ENCODE results near the gene PCAT6. TPM values are rescaled to one million over a fixed set of nuclear protein-coding genes. Genes with fewer than 3 reads are reported as not detected.

PCAT6 gene
- total and polyA plus RNA-seq, 2 of the 8 experiments (the other 6 are each of a cell fraction or from before 2014, with no cell fraction given): 4.6 to 14.7 TPM

DNA sequence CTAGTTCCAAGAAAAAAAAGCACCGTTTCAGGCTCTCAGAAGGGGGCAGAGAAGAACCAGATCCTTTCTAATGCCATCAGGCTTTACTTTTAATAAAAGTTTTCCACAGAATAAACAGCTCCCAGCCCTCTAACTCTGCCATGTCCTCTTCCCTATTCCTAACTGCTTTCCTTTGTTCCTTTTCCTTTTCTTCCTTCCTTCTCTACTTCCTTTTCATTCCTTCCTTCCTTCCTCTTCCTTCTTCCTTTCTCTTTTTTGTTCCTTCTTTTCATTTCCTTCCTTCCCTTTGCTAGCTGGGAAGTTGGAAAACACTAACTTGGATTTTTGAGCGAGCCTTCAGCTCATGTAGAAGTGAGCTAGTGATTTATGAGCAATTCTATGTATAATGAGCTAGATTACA is 48.7 kb upstream of the PCAT6 start (continued):
- TF ChIP-seq CHD7 (IDR thresholded peaks at IDR 0.05; ENCODE audit: insufficient replicate concordance, low read length) (no peak), POLR2A (IDR thresholded peaks at IDR 0.05; ENCODE audit: control extremely low read depth in 1 of 2, low read depth in 2 of 2, low read length in 2 of 2) (no peak), CTBP2 (IDR thresholded peaks at IDR 0.05; ENCODE audit: borderline replicate concordance, insufficient read depth, insufficient read length, low read length) (no peak), BRCA1 (IDR thresholded peaks at IDR 0.05; ENCODE audit: low read depth, low read length) (no peak), NANOG (IDR thresholded peaks at IDR 0.05; ENCODE audit: insufficient read depth, low read depth, low read length, poor library complexity, severe bottlenecking) (no peak), SIRT6 (IDR thresholded peaks at IDR 0.05; ENCODE audit: low read length) (no peak), SRF (IDR thresholded peaks at IDR 0.05; ENCODE audit: low read depth, low read length) (no peak), HDAC2 (IDR thresholded peaks at IDR 0.05; ENCODE audit: borderline replicate concordance in 1 of 2, low read depth in 2 of 2, low read length in 2 of 2) (no peak), EZH2 (IDR thresholded peaks at IDR 0.05; ENCODE audit: low read depth, low read length, severe bottlenecking) (no peak), SP2 (IDR thresholded peaks at IDR 0.05; ENCODE audit: low read length) (no peak), USF2 (IDR thresholded peaks at IDR 0.05; ENCODE audit: low read length) (no peak)
